Measurements from ENCODE around the gene FXYD6. TPM values are rescaled to one million over a fixed set of nuclear protein-coding genes. Genes with fewer than 3 reads are reported as not detected.

FXYD6 gene
- total and polyA plus RNA-seq, 11 donors = 24.6 to 54.0 (median 39.5) TPM

- ATAC-seq (peak in 3 of 4 donors; percentile 76 to 83 (median 81)), DNase-seq (peak; percentile 77 to 90 (median 83))
- TF ChIP-seq CTCF (IDR thresholded peaks at IDR 0.05) (peak; percentile 97 to 100 (median 99)), POLR2A (IDR thresholded peaks at IDR 0.05) (no peak)
- Histone ChIP-seq H3K4me3 (no peak overlapping the region), H3K27ac (peak overlapping the region in 2 of 12 donors; percentile 16 to 20), H3K27me3 (no peaks in the 10 kb centered on the region), H3K9me3 (peaks cover 0 to 4% (median 0%) of the 10 kb centered on the region in 12 donors), H3K36me3 (peaks cover 0 to 36% (median 13%) of the 10 kb centered on the region in 9 donors), H3K4me1 (peaks cover 0 to 23% (median 9%) of the 10 kb centered on the region in 12 donors)
- intact Hi-C loops (cut with DNase I) = loop anchor here (1.0 to 10.0 kb wide), 11 partner anchors 33 to 211 kb away; partner anchors contain the start of gene FXYD6 (in 1 of the 10)
- 20 to 26% (median 23%) methylated on average over 9 of the region's 9 CpGs for WGBS, 4 donors
These were observed 32.6 kb downstream of the FXYD6 start for GRCh38 chr11:117843666-117844484.

- intact Hi-C loops (cut with DNase I) = loop anchor here in 9 of 10 donors (2.0 to 10.0 kb wide), 7 partner anchors 35 to 212 kb away; partner anchors contain the start of gene FXYD6 (in 1 of the 9)
- 78 to 82% (median 80%) methylated on average over 16 of the region's 16 CpGs for WGBS, 4 donors
- H3K36me3 ChIP-seq = peaks cover 0 to 46% (median 23%) of the 10 kb centered on the region in 9 donors
- DNase-seq (peak in 4 of 5 donors; percentile 18 to 31 (median 26)), ATAC-seq (peak; percentile 24 to 59 (median 43))
- peak overlapping the region in 4 of 12 donors; percentile 22 to 71 (median 32) for H3K27ac ChIP-seq
- no peak overlapping the region for H3K4me3 ChIP-seq
- TF ChIP-seq POLR2A (IDR thresholded peaks at IDR 0.05) (no peak), CTCF (IDR thresholded peaks at IDR 0.05) (no peak)
- no peaks in the 10 kb centered on the region for H3K9me3 ChIP-seq
- H3K4me1 ChIP-seq = peaks cover 0 to 23% (median 9%) of the 10 kb centered on the region in 12 donors
- H3K27me3 ChIP-seq = no peaks in the 10 kb centered on the region
These were observed 34.1 kb downstream of the FXYD6 start for GRCh38 chr11:117842131-117842941.

GRCh38 chr11:117841551-117842031 lies 34.9 kb downstream of the FXYD6 start:
- DNase-seq (peak in 3 of 5 donors; percentile 9 to 19 (median 15)), ATAC-seq (no peak)
- H3K27me3 ChIP-seq = no peaks in the 10 kb centered on the region
- H3K27ac ChIP-seq = peak overlapping the region in 1 of 12 donors; percentile 71
- H3K4me1 ChIP-seq = peaks cover 0 to 23% (median 9%) of the 10 kb centered on the region in 12 donors
- WGBS, 4 donors = 90 to 95% (median 93%) methylated on average over 6 to 7 of the region's 7 CpGs
- H3K9me3 ChIP-seq = no peaks in the 10 kb centered on the region
- TF ChIP-seq CTCF (IDR thresholded peaks at IDR 0.05) (no peak), POLR2A (IDR thresholded peaks at IDR 0.05) (no peak)
- H3K4me3 ChIP-seq = no peak overlapping the region
- intact Hi-C loops (cut with DNase I) = loop anchor here in 9 of 10 donors (2.0 to 10.0 kb wide), 7 partner anchors 36 to 213 kb away; partner anchors contain the start of gene FXYD6 (in 1 of the 9)
- H3K36me3 ChIP-seq = peaks cover 0 to 50% (median 23%) of the 10 kb centered on the region in 9 donors
